OCI-LY3 (cell line): Measurements from ENCODE around the gene PPP6R1.

ENCODE experiments used
- CTCF ChIP-seq: fragments of 200-600, 300-600 bp; sonication (generic); IDR thresholded peaks from 2 replicates; pipeline ENCODE4 v1.5.1; 2014; ENCODE audit warnings: antibody characterized with exemption, low read length, low read depth
- EZH2phosphoT487 ChIP-seq: fragments of 200-600 bp; shearing (Covaris generic); IDR thresholded peaks from 2 replicates; pipeline ENCODE4 v1.6.1; 2018; ENCODE audit warnings: antibody characterized with exemption, mixed run types, low read depth

GRCh38 chr19:55276720-55277430 lies 18.1 kb upstream of the PPP6R1 start:
- TF ChIP-seq CTCF (no peak), EZH2phosphoT487 (no peak)
